Ovary (tissue), 3 donors: ENCODE data around the gene IFI27L2.

Experiments
- CTCF ChIP-seq, 3 donors: fragments of 450-650 bp in 2 of 3; fragments of 200-600 bp in 1 of 3; IDR thresholded peaks; one replicate each; pipeline versions ENCODE4 v1.5.1 to v1.8.0; 2016 to 2022; ENCODE audit warnings: antibody characterized with exemption in 3 of 3, mild to moderate bottlenecking in 1 of 3
- EP300 ChIP-seq: sonication (generic); formaldehyde crosslinking; IDR thresholded peaks from one replicate; pipeline ENCODE4 v1.6.1; 2017; ENCODE audit warnings: antibody characterized with exemption
- POLR2A ChIP-seq: fragments of 450-650 bp; IDR thresholded peaks from one replicate; pipeline ENCODE4 v1.6.1; 2017; ENCODE audit warnings: antibody characterized with exemption, mild to moderate bottlenecking, moderate library complexity
- donor health status: DM: no; HTN: no; CAD: no.

GRCh38 chr14:94111276-94112095, 17.9 kb downstream of the IFI27L2 start:
- TF ChIP-seq CTCF (IDR thresholded peaks at IDR 0.05) (no peak), POLR2A (no peak), EP300 (no peak)
